Vagina (tissue), 2 donors: ENCODE results near the gene DOK5. TPM values are rescaled to one million over a fixed set of nuclear protein-coding genes. Genes with fewer than 3 reads are reported as not detected.

Source experiments
- DNase-seq, 2 donors: peaks; one replicate each; pipeline ENCODE4 v3.0.0-alpha.2; 2017; ENCODE audit errors: extremely low spot score in 2 of 2
- H3K27ac ChIP-seq: fragments of 200-600 bp; sonication (generic); one replicate; pipeline ENCODE4 v1.5.1; 2019
- H3K27me3 ChIP-seq: fragments of 200-600 bp; sonication (generic); one replicate; pipeline ENCODE4 v1.5.1; 2019
- H3K36me3 ChIP-seq, 2 donors: fragments of 200-600 bp; sonication (generic); one replicate each; pipeline ENCODE4 v1.5.1; 2017 to 2019
- H3K4me1 ChIP-seq: fragments of 200-600 bp; sonication (generic); one replicate; pipeline ENCODE4 v1.5.1; 2019
- H3K4me3 ChIP-seq, 2 donors: fragments of 200-600 bp; sonication (generic); 1 replicate in 1 of 2; 2 replicates in 1 of 2; pipeline ENCODE4 v1.5.1; 2016 to 2019
- H3K9me3 ChIP-seq: fragments of 200-600 bp; sonication (generic); one replicate; pipeline ENCODE4 v1.5.1; 2019
- CTCF ChIP-seq, 3 experiments: fragments of 450-650 bp in 2 of 3; fragments of 200-600 bp in 1 of 3; sonication (generic) in 1 of 3; IDR thresholded peaks; one replicate each; pipeline ENCODE4 v1.5.1; 2017 to 2019; ENCODE audit warnings: antibody characterized with exemption in 3 of 3, mild to moderate bottlenecking in 2 of 3, moderate library complexity in 2 of 3
- POLR2A ChIP-seq, 2 donors: fragments of 450-650 bp; IDR thresholded peaks; one replicate each; pipeline ENCODE4 v1.6.1; 2017; ENCODE audit warnings: antibody characterized with exemption in 2 of 2, mild to moderate bottlenecking in 2 of 2, moderate library complexity in 2 of 2
- POLR2AphosphoS5 ChIP-seq, 2 donors: sonication (generic); formaldehyde crosslinking; IDR thresholded peaks; one replicate each; pipeline ENCODE4 v1.9.0; 2017; ENCODE audit warnings: antibody characterized with exemption in 2 of 2, mild to moderate bottlenecking in 2 of 2, low read depth in 1 of 2; ENCODE audit not compliant: insufficient read depth in 1 of 2
- intact Hi-C: fragments of 100-400 bp; cut with DNase I; formaldehyde crosslinking; loops from one replicate; pipeline ENCODE4 v1.15.1; 2023
- total RNA-seq: library from RNA; depleted of rRNA; stranded (reverse); fragments of >200 nt; gene quantifications from one replicate; pipeline ENCODE4 v1.2.3, GENCODE V29; 2016

DOK5 gene
- total RNA-seq, 1 donor from 2014 or later, result 2.5 TPM

- Histone ChIP-seq H3K36me3 (no peaks in the 10 kb centered on the region), H3K27me3 (no peaks in the 10 kb centered on the region), H3K4me1 (peaks cover 7% of the 10 kb centered on the region), H3K4me3 (no peak overlapping the region), H3K27ac (no peak overlapping the region), H3K9me3 (no peaks in the 10 kb centered on the region)
- DNase-seq, result peak in 1 of 2 donors; percentile 34
- no peak for TF ChIP-seq POLR2A (IDR thresholded peaks at IDR 0.05)
- TF ChIP-seq POLR2AphosphoS5 (IDR thresholded peaks at IDR 0.05; ENCODE audit: insufficient read depth in 1 of 2, low read depth in 1 of 2), result no peak
- no peak for TF ChIP-seq CTCF (IDR thresholded peaks at IDR 0.05)
- intact Hi-C loops, result no loop called here
These were observed 2.1 kb upstream of the DOK5 start for GRCh38 chr20:54473340-54473739.

- intact Hi-C loops, result no loop called here
- Histone ChIP-seq H3K27ac (no peak overlapping the region), H3K9me3 (no peaks in the 10 kb centered on the region), H3K27me3 (no peaks in the 10 kb centered on the region), H3K4me1 (peaks cover 7% of the 10 kb centered on the region), H3K4me3 (no peak overlapping the region), H3K36me3 (no peaks in the 10 kb centered on the region)
- no peak for DNase-seq
- TF ChIP-seq POLR2AphosphoS5 (IDR thresholded peaks at IDR 0.05; ENCODE audit: insufficient read depth in 1 of 2, low read depth in 1 of 2) (no peak), CTCF (IDR thresholded peaks at IDR 0.05) (no peak)
These were observed 1.3 kb upstream of the DOK5 start for GRCh38 chr20:54474046-54474445.

- Histone ChIP-seq H3K36me3 (no peaks in the 10 kb centered on the region), H3K27me3 (no peaks in the 10 kb centered on the region), H3K27ac (no peak overlapping the region), H3K9me3 (no peaks in the 10 kb centered on the region), H3K4me1 (peaks cover 7% of the 10 kb centered on the region), H3K4me3 (peak overlapping the region; percentile 45 to 51)
- intact Hi-C loops, result no loop called here
- no peak for TF ChIP-seq POLR2A (IDR thresholded peaks at IDR 0.05)
- no peak for TF ChIP-seq CTCF (IDR thresholded peaks at IDR 0.05)
- TF ChIP-seq POLR2AphosphoS5 (IDR thresholded peaks at IDR 0.05; ENCODE audit: insufficient read depth in 1 of 2, low read depth in 1 of 2), result no peak
- peak in 1 of 2 donors; percentile 75 for DNase-seq
These were observed 527 bp upstream of the DOK5 start for GRCh38 chr20:54474866-54475265.

- intact Hi-C loops, result no loop called here
- no peaks in the 10 kb centered on the region for H3K27me3 ChIP-seq
These were observed 996 bp downstream of the DOK5 start for GRCh38 chr20:54476169-54477009.

More at GRCh38 chr20:54476169-54477009, 996 bp downstream of the DOK5 start:
- no peak for DNase-seq
- no peaks in the 10 kb centered on the region for H3K9me3 ChIP-seq
- H3K27ac ChIP-seq, result no peak overlapping the region
- TF ChIP-seq POLR2AphosphoS5 (IDR thresholded peaks at IDR 0.05; ENCODE audit: insufficient read depth in 1 of 2, low read depth in 1 of 2) (no peak), POLR2A (IDR thresholded peaks at IDR 0.05) (no peak), CTCF (IDR thresholded peaks at IDR 0.05) (no peak)
- no peaks in the 10 kb centered on the region for H3K36me3 ChIP-seq
- H3K4me1 ChIP-seq, result peaks cover 7% of the 10 kb centered on the region
- peak overlapping the region; percentile 45 to 51 for H3K4me3 ChIP-seq
